Germinal center (tissue), 1 donor: ENCODE results near the gene MCAM.
A peak's percentile ranks its signal among the peaks of the same experiment; 100 is the strongest.

ENCODE experiments used
- DNase-seq: peaks from one replicate; pipeline ENCODE4 v3.0.0; 2012; ENCODE audit warnings: mixed read lengths, low spot score

The MCAM gene

GRCh38 chr11:119316729-119317591 lies at the start of gene MCAM:
Gene MCAM, minus strand, starts transcription at chr11:119317130. Its CDS starts 29 bp downstream, at chr11:119317101.
- peak; percentile 51 for DNase-seq

- no peak for DNase-seq
Observed at GRCh38 chr11:119365071-119365591, 48.2 kb upstream of the MCAM start.

GRCh38 chr11:119363851-119364590 lies 47.1 kb upstream of the MCAM start:
- DNase-seq, result peak; percentile 87

GRCh38 chr11:119363081-119363850 lies 46.3 kb upstream of the MCAM start:
- no peak for DNase-seq

- no peak for DNase-seq
Observed at GRCh38 chr11:119362741-119363080, 45.8 kb upstream of the MCAM start.

GRCh38 chr11:119361941-119362725 lies 45.2 kb upstream of the MCAM start:
- no peak for DNase-seq

GRCh38 chr11:119361056-119361787 lies 44.3 kb upstream of the MCAM start:
- no peak for DNase-seq

GRCh38 chr11:119359365-119360214 lies 42.7 kb upstream of the MCAM start:
- peak; percentile 40 for DNase-seq

- no peak for DNase-seq
Observed at GRCh38 chr11:119357074-119357473, 40.1 kb upstream of the MCAM start.

- peak; percentile 86 for DNase-seq
Observed at GRCh38 chr11:119356349-119357031, 39.6 kb upstream of the MCAM start.

- no peak for DNase-seq
Observed at GRCh38 chr11:119355091-119355843, 38.3 kb upstream of the MCAM start.

- DNase-seq, result no peak
Observed at GRCh38 chr11:119352857-119353260, 35.9 kb upstream of the MCAM start.

GRCh38 chr11:119351232-119351631 lies 34.3 kb upstream of the MCAM start:
- DNase-seq, result no peak

GRCh38 chr11:119350302-119350701 lies 33.4 kb upstream of the MCAM start:
- no peak for DNase-seq

- DNase-seq, result no peak
Observed at GRCh38 chr11:119347940-119348605, 31.1 kb upstream of the MCAM start.

GRCh38 chr11:119347242-119347641 lies 30.3 kb upstream of the MCAM start:
- no peak for DNase-seq

GRCh38 chr11:119346605-119347004 lies 29.7 kb upstream of the MCAM start, which contains the start of gene MFRP:
Gene MFRP, minus strand, starts transcription at chr11:119346705. Its CDS starts 192 bp downstream, at chr11:119346513.
- DNase-seq, result no peak

- no peak for DNase-seq
Observed at GRCh38 chr11:119345685-119346084, 28.8 kb upstream of the MCAM start.
